HCT116 (cell line): ENCODE measurements around the gene CTSL. TPM values are rescaled to one million over a fixed set of nuclear protein-coding genes. Genes with fewer than 3 reads are reported as not detected.

Source experiments
- ATAC-seq: fragments of 200-7000 bp; cut with Tn5 transposase; 2 replicates; pipeline ENCODE4 v1.9.1; 2020; ENCODE audit warnings: mild to moderate bottlenecking, moderate library complexity
- BruUV-seq: library from RNA; stranded (reverse); fragments of 400-500 nt; replicated peaks from 2 replicates; lab custom pipeline; 2021; lab: Mats Ljungman, UMichigan
- CTCF ChIA-PET: fragments of 300-600 bp; sonication (Branson Sonifier 250); formaldehyde crosslinking; loops from one replicate; lab custom pipeline; 2021; ENCODE audit warnings: antibody characterized with exemption; lab: Charles Lee
- POLR2A ChIA-PET: fragments of 300-600, 350-600 bp; sonication (Branson Sonifier 250); formaldehyde crosslinking; loops from one replicate; lab custom pipeline; 2021; ENCODE audit warnings: antibody characterized with exemption; lab: Charles Lee
- RAD21 ChIA-PET, 2 experiments: fragments of 300-600 bp; sonication (Branson Sonifier 250); formaldehyde crosslinking; loops; one replicate each; lab custom pipeline; 2023; ENCODE audit warnings: low total read pairs in 2 of 2; ENCODE audit not compliant: uncharacterized antibody in 2 of 2, unreplicated experiment in 2 of 2, low non-redundant PET in 1 of 2; lab: Charles Lee
- DNase-seq: peaks from one replicate; pipeline ENCODE4 v3.0.0-alpha.2; 2010; ENCODE audit warnings: low read depth, low spot score
- H2AFZ ChIP-seq: fragments of 200-600 bp; shearing (Covaris generic), sonication (generic); 2 replicates; pipeline ENCODE4 v1.6.1; 2017; ENCODE audit warnings: low read depth, mixed run types, mixed read lengths, antibody characterized with exemption, low read length; ENCODE audit not compliant: poor library complexity, severe bottlenecking
- H3K27ac ChIP-seq: 2 replicates; pipeline ENCODE4 v1.5.1; 2012; ENCODE audit warnings: low read depth, low read length
- H3K27me3 ChIP-seq: fragments of 200-600 bp; sonication (generic); 2 replicates; pipeline ENCODE4 v1.6.1; 2016; ENCODE audit warnings: mixed run types, low read length, mixed read lengths; ENCODE audit not compliant: insufficient read depth
- H3K36me3 ChIP-seq, 2 experiments: fragments of 200-500 bp in 1 of 2; fragments of 200-600 bp in 1 of 2; sonication (Bioruptor generic) in 1 of 2; sonication (generic) in 1 of 2; 2 replicates each; pipeline versions ENCODE4 v1.5.1 to v1.6.1; 2014 to 2016; ENCODE audit warnings: low read length in 2 of 2, inconsistent platforms in 1 of 2, mixed read lengths in 1 of 2, mixed run types in 1 of 2; ENCODE audit not compliant: insufficient read depth in 2 of 2, control insufficient read depth in 1 of 2
- H3K4me1 ChIP-seq, 2 experiments: fragments of 200-600 bp in 1 of 2; sonication (generic) in 1 of 2; 2 replicates each; pipeline versions ENCODE4 v1.5.1 to v1.6.1; 2012 to 2017; ENCODE audit warnings: low read length in 2 of 2, inconsistent platforms in 1 of 2, mild to moderate bottlenecking in 1 of 2, mixed read lengths in 1 of 2, mixed run types in 1 of 2, moderate library complexity in 1 of 2; ENCODE audit not compliant: insufficient read depth in 2 of 2, control insufficient read depth in 1 of 2
- H3K4me2 ChIP-seq: fragments of 200-600 bp; sonication (generic); 2 replicates; pipeline ENCODE4 v1.6.1; 2017; ENCODE audit warnings: mixed run types, low read length, mixed read lengths
- H3K4me3 ChIP-seq, 2 experiments: fragments of 200-600 bp in 1 of 2; sonication (generic) in 1 of 2; replicated peaks in 1 of 2; 2 replicates each; pipeline ENCODE4 v1.5.1; 2011 to 2016; ENCODE audit warnings: low read length in 2 of 2, control low read depth in 1 of 2, low read depth in 1 of 2, mild to moderate bottlenecking in 1 of 2, mixed read lengths in 1 of 2, mixed run types in 1 of 2
- H3K79me2 ChIP-seq: fragments of 200-600 bp; sonication (generic); 2 replicates; pipeline ENCODE4 v1.6.1; 2017; ENCODE audit warnings: mild to moderate bottlenecking, mixed run types, low read length, moderate library complexity, mixed read lengths; ENCODE audit not compliant: insufficient read depth
- H3K9ac ChIP-seq: fragments of 200-600 bp; sonication (generic); 2 replicates; pipeline ENCODE4 v1.6.1; 2016; ENCODE audit warnings: low read length, mixed read lengths
- H3K9me2 ChIP-seq: fragments of 200-600 bp; sonication (generic), shearing (Covaris generic); 2 replicates; pipeline ENCODE4 v1.6.1; 2017; ENCODE audit warnings: mixed run types, mild to moderate bottlenecking, moderate library complexity; ENCODE audit not compliant: insufficient read depth
- H3K9me3 ChIP-seq, 2 experiments: fragments of 200-500 bp in 1 of 2; fragments of 200-600 bp in 1 of 2; sonication (Bioruptor generic) in 1 of 2; sonication (generic) in 1 of 2; 2 replicates each; pipeline ENCODE4 v1.6.1; 2014 to 2017; ENCODE audit warnings: low read length in 2 of 2, mixed read lengths in 2 of 2, inconsistent platforms in 1 of 2, low read depth in 1 of 2, mild to moderate bottlenecking in 1 of 2, mixed run types in 1 of 2, moderate library complexity in 1 of 2; ENCODE audit not compliant: control insufficient read depth in 1 of 2, insufficient read depth in 1 of 2
- H4K20me1 ChIP-seq: fragments of 200-600 bp; sonication (generic), shearing (Covaris generic); 2 replicates; pipeline ENCODE4 v1.6.1; 2017; ENCODE audit warnings: mixed run types, mild to moderate bottlenecking, moderate library complexity; ENCODE audit not compliant: insufficient read depth
- CBX3 ChIP-seq: IDR thresholded peaks from 2 replicates; pipeline ENCODE4 v1.6.1; 2012; ENCODE audit warnings: low read depth
- EGR1 ChIP-seq: IDR thresholded peaks from 2 replicates; pipeline ENCODE4 v1.6.1; 2012; ENCODE audit warnings: low read depth
- EZH2phosphoT487 ChIP-seq: fragments of 200-600 bp; IDR thresholded peaks from 2 replicates; pipeline ENCODE4 v1.6.1; 2018; ENCODE audit warnings: antibody characterized with exemption, borderline replicate concordance
- JUND ChIP-seq: IDR thresholded peaks from 2 replicates; pipeline ENCODE4 v1.6.1; 2012
- POLR2A ChIP-seq: IDR thresholded peaks from 2 replicates; pipeline ENCODE4 v1.7.0; 2011; ENCODE audit warnings: borderline replicate concordance; ENCODE audit not compliant: insufficient read depth, insufficient read length; ENCODE audit errors: extremely low read depth
- POLR2AphosphoS5 ChIP-seq: IDR thresholded peaks from 2 replicates; pipeline ENCODE4 v1.6.1; 2011; ENCODE audit warnings: mild to moderate bottlenecking, low read depth, low read length, moderate library complexity
- RAD21 ChIP-seq: IDR thresholded peaks from 2 replicates; pipeline ENCODE4 v1.6.1; 2012; ENCODE audit warnings: low read depth, mild to moderate bottlenecking
- SP1 ChIP-seq: IDR thresholded peaks from 2 replicates; pipeline ENCODE4 v1.6.1; 2012; ENCODE audit warnings: low read depth
- SRF ChIP-seq: IDR thresholded peaks from 2 replicates; pipeline ENCODE4 v1.6.1; 2012; ENCODE audit warnings: low read depth
- YY1 ChIP-seq: IDR thresholded peaks from 2 replicates; pipeline ENCODE4 v1.6.1; 2011; ENCODE audit warnings: low read length, low read depth, moderate library complexity, mild to moderate bottlenecking; ENCODE audit not compliant: insufficient replicate concordance; ENCODE audit errors: extremely low read depth
- intact Hi-C: fragments of 100-400 bp; cut with micrococcal nuclease; formaldehyde crosslinking; loops from 2 replicates; pipeline ENCODE4 v1.10.0; 2022
- total RNA-seq: library from RNA; stranded (reverse); gene quantifications from one replicate; pipeline ENCODE4 v1.2.1, GENCODE V29; 2021; ENCODE audit not compliant: unreplicated experiment
- TF ChIP-seq, protein P1 (sequence below): IDR thresholded peaks from 2 replicates; pipeline ENCODE4 v1.6.1; 2012; ENCODE audit warnings: low read depth

CTSL gene
- total RNA-seq, 1 experiment from 2014 or later: 63.1 TPM

- no peak for DNase-seq
- ChIA-PET RAD21 (no interaction called here), POLR2A (no interaction called here)
- intact Hi-C loops: no loop called here
- H3K27ac ChIP-seq: no peak overlapping the region
- peaks cover 0 to 17% of the 10 kb centered on the region in 2 experiments; a peak in 2 of 4 replicates for H3K4me1 ChIP-seq
- no peak overlapping the region for H3K4me3 ChIP-seq
- no peak for TF ChIP-seq RAD21
- TF ChIP-seq SP1: no peak
- no peak for TF ChIP-seq SRF
- TF ChIP-seq YY1: no peak
- TF ChIP-seq, protein P1, sequence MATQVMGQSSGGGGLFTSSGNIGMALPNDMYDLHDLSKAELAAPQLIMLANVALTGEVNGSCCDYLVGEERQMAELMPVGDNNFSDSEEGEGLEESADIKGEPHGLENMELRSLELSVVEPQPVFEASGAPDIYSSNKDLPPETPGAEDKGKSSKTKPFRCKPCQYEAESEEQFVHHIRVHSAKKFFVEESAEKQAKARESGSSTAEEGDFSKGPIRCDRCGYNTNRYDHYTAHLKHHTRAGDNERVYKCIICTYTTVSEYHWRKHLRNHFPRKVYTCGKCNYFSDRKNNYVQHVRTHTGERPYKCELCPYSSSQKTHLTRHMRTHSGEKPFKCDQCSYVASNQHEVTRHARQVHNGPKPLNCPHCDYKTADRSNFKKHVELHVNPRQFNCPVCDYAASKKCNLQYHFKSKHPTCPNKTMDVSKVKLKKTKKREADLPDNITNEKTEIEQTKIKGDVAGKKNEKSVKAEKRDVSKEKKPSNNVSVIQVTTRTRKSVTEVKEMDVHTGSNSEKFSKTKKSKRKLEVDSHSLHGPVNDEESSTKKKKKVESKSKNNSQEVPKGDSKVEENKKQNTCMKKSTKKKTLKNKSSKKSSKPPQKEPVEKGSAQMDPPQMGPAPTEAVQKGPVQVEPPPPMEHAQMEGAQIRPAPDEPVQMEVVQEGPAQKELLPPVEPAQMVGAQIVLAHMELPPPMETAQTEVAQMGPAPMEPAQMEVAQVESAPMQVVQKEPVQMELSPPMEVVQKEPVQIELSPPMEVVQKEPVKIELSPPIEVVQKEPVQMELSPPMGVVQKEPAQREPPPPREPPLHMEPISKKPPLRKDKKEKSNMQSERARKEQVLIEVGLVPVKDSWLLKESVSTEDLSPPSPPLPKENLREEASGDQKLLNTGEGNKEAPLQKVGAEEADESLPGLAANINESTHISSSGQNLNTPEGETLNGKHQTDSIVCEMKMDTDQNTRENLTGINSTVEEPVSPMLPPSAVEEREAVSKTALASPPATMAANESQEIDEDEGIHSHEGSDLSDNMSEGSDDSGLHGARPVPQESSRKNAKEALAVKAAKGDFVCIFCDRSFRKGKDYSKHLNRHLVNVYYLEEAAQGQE: no peak
- TF ChIP-seq JUND: no peak
- no peak for TF ChIP-seq POLR2A
- no peak for TF ChIP-seq CBX3
- no peak for TF ChIP-seq POLR2AphosphoS5
- no peak for TF ChIP-seq EGR1
- no peak for TF ChIP-seq EZH2phosphoT487
- TF ChIP-seq, all 23 proteins: peak for 0
- H2AFZ ChIP-seq: no peak overlapping the region
- no peaks in the 10 kb centered on the region for H3K27me3 ChIP-seq
- no peaks in the 10 kb centered on the region for H3K36me3 ChIP-seq
- no peak overlapping the region for H3K4me2 ChIP-seq
- H3K9ac ChIP-seq: no peak overlapping the region
- no peaks in the 10 kb centered on the region for H3K9me2 ChIP-seq
- no peak for ATAC-seq
- CTCF ChIA-PET: no interaction called here
- no peaks in the 10 kb centered on the region for H3K9me3 ChIP-seq
- no peaks in the 10 kb centered on the region for H3K79me2 ChIP-seq
- BruUV-seq: no TSS peak
- H4K20me1 ChIP-seq: no peaks in the 10 kb centered on the region
Measured at GRCh38 chr9:87706066-87706739, 19.7 kb upstream of the CTSL start.
